ENCODE results near the gene ASTN2. TPM values are rescaled to one million over a fixed set of nuclear protein-coding genes. Genes with fewer than 3 reads are reported as not detected.

The ASTN2 gene
- total and polyA plus RNA-seq, 2 experiments from 2014 or later: 7.0 to 24.6 TPM

DNA sequence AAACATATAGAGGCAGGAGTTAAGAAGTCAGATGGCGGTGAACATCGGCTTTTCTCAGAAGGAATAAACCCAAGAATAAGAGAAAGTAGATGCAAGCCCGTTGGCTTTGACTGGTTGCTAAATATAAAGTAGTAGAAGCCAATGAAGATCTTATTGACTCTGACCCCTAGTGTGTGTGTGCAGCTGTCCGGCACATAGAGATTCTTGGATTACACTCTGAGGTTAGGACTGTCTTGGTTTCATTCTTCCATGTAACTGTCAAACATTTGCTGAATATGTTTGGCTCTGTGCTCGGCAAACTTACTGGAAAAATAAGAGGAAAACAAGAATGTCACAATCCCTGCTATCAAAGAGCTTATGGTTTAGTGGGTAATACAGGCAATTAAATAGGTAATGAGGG is 54.9 kb downstream of the ASTN2 start:
- no peak overlapping the region for H3K4me2 ChIP-seq
- H3K4me1 Mint-ChIP-seq: peaks cover 10% of the 10 kb centered on the region
- DNase-seq (ENCODE audit: low spot score) (no peak), ATAC-seq (no peak)
- no peak overlapping the region for H2AFZ ChIP-seq
- H3K36me3 Mint-ChIP-seq (ENCODE audit: low read depth): no peaks in the 10 kb centered on the region
- no peak for TF ChIP-seq NANOG (IDR thresholded peaks at IDR 0.05; ENCODE audit: borderline replicate concordance)
- no peak for TF ChIP-seq EZH2phosphoT487 (IDR thresholded peaks at IDR 0.05; ENCODE audit: unreplicated experiment)
- no peak for TF ChIP-seq JUNB (IDR thresholded peaks at IDR 0.05; ENCODE audit: unreplicated experiment)
- TF ChIP-seq, protein P1, sequence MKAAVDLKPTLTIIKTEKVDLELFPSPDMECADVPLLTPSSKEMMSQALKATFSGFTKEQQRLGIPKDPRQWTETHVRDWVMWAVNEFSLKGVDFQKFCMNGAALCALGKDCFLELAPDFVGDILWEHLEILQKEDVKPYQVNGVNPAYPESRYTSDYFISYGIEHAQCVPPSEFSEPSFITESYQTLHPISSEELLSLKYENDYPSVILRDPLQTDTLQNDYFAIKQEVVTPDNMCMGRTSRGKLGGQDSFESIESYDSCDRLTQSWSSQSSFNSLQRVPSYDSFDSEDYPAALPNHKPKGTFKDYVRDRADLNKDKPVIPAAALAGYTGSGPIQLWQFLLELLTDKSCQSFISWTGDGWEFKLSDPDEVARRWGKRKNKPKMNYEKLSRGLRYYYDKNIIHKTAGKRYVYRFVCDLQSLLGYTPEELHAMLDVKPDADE (IDR thresholded peaks at IDR 0.05): no peak
- no peak for TF ChIP-seq STAT1 (IDR thresholded peaks at IDR 0.05; ENCODE audit: unreplicated experiment)
- TF ChIP-seq POLR2AphosphoS5 (IDR thresholded peaks at IDR 0.05; ENCODE audit: low read depth): no peak
- TF ChIP-seq ZNF114 (CRISPR knock-in tag; IDR thresholded peaks at IDR 0.05): no peak
- no peak for TF ChIP-seq CREB1 (CRISPR knock-in tag; IDR thresholded peaks at IDR 0.05; ENCODE audit: low read depth)
- no peak for TF ChIP-seq ZNF331 (CRISPR knock-in tag; IDR thresholded peaks at IDR 0.05; ENCODE audit: low read depth)
- TF ChIP-seq, protein P2, sequence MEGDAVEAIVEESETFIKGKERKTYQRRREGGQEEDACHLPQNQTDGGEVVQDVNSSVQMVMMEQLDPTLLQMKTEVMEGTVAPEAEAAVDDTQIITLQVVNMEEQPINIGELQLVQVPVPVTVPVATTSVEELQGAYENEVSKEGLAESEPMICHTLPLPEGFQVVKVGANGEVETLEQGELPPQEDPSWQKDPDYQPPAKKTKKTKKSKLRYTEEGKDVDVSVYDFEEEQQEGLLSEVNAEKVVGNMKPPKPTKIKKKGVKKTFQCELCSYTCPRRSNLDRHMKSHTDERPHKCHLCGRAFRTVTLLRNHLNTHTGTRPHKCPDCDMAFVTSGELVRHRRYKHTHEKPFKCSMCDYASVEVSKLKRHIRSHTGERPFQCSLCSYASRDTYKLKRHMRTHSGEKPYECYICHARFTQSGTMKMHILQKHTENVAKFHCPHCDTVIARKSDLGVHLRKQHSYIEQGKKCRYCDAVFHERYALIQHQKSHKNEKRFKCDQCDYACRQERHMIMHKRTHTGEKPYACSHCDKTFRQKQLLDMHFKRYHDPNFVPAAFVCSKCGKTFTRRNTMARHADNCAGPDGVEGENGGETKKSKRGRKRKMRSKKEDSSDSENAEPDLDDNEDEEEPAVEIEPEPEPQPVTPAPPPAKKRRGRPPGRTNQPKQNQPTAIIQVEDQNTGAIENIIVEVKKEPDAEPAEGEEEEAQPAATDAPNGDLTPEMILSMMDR (conservative IDR thresholded peaks at IDR 0.05; ENCODE audit: low read depth in 2 of 2): no peak
- TF ChIP-seq, protein P3, sequence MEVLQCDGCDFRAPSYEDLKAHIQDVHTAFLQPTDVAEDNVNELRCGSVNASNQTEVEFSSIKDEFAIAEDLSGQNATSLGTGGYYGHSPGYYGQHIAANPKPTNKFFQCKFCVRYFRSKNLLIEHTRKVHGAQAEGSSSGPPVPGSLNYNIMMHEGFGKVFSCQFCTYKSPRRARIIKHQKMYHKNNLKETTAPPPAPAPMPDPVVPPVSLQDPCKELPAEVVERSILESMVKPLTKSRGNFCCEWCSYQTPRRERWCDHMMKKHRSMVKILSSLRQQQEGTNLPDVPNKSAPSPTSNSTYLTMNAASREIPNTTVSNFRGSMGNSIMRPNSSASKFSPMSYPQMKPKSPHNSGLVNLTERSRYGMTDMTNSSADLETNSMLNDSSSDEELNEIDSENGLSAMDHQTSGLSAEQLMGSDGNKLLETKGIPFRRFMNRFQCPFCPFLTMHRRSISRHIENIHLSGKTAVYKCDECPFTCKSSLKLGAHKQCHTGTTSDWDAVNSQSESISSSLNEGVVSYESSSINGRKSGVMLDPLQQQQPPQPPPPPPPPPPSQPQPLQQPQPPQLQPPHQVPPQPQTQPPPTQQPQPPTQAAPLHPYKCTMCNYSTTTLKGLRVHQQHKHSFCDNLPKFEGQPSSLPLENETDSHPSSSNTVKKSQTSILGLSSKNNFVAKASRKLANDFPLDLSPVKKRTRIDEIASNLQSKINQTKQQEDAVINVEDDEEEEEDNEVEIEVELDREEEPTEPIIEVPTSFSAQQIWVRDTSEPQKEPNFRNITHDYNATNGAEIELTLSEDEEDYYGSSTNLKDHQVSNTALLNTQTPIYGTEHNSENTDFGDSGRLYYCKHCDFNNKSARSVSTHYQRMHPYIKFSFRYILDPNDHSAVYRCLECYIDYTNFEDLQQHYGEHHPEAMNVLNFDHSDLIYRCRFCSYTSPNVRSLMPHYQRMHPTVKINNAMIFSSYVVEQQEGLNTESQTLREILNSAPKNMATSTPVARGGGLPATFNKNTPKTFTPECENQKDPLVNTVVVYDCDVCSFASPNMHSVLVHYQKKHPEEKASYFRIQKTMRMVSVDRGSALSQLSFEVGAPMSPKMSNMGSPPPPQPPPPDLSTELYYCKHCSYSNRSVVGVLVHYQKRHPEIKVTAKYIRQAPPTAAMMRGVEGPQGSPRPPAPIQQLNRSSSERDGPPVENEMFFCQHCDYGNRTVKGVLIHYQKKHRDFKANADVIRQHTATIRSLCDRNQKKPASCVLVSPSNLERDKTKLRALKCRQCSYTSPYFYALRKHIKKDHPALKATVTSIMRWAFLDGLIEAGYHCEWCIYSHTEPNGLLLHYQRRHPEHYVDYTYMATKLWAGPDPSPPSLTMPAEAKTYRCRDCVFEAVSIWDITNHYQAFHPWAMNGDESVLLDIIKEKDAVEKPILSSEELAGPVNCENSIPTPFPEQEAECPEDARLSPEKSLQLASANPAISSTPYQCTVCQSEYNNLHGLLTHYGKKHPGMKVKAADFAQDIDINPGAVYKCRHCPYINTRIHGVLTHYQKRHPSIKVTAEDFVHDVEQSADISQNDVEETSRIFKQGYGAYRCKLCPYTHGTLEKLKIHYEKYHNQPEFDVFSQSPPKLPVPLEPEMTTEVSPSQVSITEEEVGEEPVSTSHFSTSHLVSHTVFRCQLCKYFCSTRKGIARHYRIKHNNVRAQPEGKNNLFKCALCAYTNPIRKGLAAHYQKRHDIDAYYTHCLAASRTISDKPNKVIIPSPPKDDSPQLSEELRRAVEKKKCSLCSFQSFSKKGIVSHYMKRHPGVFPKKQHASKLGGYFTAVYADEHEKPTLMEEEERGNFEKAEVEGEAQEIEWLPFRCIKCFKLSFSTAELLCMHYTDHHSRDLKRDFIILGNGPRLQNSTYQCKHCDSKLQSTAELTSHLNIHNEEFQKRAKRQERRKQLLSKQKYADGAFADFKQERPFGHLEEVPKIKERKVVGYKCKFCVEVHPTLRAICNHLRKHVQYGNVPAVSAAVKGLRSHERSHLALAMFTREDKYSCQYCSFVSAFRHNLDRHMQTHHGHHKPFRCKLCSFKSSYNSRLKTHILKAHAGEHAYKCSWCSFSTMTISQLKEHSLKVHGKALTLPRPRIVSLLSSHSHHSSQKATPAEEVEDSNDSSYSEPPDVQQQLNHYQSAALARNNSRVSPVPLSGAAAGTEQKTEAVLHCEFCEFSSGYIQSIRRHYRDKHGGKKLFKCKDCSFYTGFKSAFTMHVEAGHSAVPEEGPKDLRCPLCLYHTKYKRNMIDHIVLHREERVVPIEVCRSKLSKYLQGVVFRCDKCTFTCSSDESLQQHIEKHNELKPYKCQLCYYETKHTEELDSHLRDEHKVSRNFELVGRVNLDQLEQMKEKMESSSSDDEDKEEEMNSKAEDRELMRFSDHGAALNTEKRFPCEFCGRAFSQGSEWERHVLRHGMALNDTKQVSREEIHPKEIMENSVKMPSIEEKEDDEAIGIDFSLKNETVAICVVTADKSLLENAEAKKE (CRISPR knock-in tag; IDR thresholded peaks at IDR 0.05): no peak
- TF ChIP-seq, protein P4, sequence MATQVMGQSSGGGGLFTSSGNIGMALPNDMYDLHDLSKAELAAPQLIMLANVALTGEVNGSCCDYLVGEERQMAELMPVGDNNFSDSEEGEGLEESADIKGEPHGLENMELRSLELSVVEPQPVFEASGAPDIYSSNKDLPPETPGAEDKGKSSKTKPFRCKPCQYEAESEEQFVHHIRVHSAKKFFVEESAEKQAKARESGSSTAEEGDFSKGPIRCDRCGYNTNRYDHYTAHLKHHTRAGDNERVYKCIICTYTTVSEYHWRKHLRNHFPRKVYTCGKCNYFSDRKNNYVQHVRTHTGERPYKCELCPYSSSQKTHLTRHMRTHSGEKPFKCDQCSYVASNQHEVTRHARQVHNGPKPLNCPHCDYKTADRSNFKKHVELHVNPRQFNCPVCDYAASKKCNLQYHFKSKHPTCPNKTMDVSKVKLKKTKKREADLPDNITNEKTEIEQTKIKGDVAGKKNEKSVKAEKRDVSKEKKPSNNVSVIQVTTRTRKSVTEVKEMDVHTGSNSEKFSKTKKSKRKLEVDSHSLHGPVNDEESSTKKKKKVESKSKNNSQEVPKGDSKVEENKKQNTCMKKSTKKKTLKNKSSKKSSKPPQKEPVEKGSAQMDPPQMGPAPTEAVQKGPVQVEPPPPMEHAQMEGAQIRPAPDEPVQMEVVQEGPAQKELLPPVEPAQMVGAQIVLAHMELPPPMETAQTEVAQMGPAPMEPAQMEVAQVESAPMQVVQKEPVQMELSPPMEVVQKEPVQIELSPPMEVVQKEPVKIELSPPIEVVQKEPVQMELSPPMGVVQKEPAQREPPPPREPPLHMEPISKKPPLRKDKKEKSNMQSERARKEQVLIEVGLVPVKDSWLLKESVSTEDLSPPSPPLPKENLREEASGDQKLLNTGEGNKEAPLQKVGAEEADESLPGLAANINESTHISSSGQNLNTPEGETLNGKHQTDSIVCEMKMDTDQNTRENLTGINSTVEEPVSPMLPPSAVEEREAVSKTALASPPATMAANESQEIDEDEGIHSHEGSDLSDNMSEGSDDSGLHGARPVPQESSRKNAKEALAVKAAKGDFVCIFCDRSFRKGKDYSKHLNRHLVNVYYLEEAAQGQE (IDR thresholded peaks at IDR 0.05; ENCODE audit: unreplicated experiment): no peak
- no peak for TF ChIP-seq EZH2 (IDR thresholded peaks at IDR 0.05; ENCODE audit: low read depth, unreplicated experiment)
- H3K9me2 ChIP-seq (ENCODE audit: insufficient read depth): no peaks in the 10 kb centered on the region
- H4K20me1 ChIP-seq (replicated peaks; ENCODE audit: insufficient read depth): 0 out of 2 replicates have a peak, but pooled peaks cover 4% of the 10 kb centered on the region
- H3F3A ChIP-seq (replicated peaks; ENCODE audit: low read depth): no peaks in the 10 kb centered on the region
- no peak overlapping the region for H3K27ac ChIP-seq (ENCODE audit: low read depth)
- H3K9me3 Mint-ChIP-seq: no peaks in the 10 kb centered on the region
- no peaks in the 10 kb centered on the region for H3K4me1 ChIP-seq (ENCODE audit: insufficient read depth)
- no peak overlapping the region for H3K4me3 Mint-ChIP-seq
- H3K79me2 ChIP-seq (replicated peaks; ENCODE audit: insufficient read depth): no peaks in the 10 kb centered on the region
- H3K27ac Mint-ChIP-seq: no peak overlapping the region
- H3K36me3 ChIP-seq (ENCODE audit: insufficient read depth): no peaks in the 10 kb centered on the region
- no peaks in the 10 kb centered on the region for H3K27me3 Mint-ChIP-seq (ENCODE audit: insufficient read depth, low read depth, poor library complexity)
- H3K27me3 ChIP-seq (ENCODE audit: insufficient read depth): no peaks in the 10 kb centered on the region
- H3K4me3 ChIP-seq: no peak overlapping the region

Measured in GM23338 (cell line).